DMS79 treated with DMSO at 0.1 percent for 48 hours (cell line): Measurements from ENCODE around the gene CHCT1.
A peak's percentile ranks its signal among the peaks of the same experiment; 100 is the strongest.
"Not testable (repeated sequence)": the region's sequence is repeated elsewhere in the genome, so short reads cannot be mapped to it uniquely, and the experiment has no call there.

Source experiments
- DNase-seq: peaks from one replicate; lab custom pipeline; 2025; lab: John Stamatoyannopoulos, UW

The CHCT1 gene

DNA sequence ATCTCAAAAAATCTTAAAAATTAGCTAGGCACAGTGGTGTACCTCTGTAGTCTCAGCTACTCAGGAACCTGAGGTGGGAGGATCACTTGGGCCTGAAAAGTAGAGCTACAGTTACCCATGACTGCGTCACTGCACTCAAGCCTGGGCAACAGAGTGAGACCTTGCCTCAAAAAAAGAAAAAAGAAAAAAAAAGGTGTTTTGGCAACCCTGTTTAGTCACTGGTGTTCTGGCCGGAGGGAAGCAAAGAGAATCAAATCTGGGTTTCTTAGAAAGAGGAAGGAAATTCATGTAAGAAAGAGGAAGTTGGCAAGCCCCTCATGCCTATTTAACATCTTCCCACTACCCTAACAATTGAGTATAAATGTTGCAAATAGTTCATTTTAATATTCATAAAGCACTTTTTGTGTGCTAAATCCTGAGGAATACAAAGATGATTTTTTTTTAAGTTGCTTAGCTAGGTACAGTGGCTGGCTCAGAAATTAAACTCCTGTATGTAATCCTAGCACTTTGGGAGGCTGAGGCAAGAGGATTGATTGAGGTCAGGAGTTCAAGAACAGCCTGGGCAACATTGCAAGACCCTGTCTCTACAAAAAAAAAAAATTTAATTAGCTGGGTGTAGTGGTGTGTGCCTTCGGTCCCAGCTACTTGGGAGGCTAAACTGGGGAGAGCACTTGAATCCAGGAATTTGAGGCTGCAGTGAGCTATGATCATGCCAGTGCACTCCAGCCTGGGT, 23.9 kb upstream of the CHCT1 start:
- DNase-seq, result no peak

DNA sequence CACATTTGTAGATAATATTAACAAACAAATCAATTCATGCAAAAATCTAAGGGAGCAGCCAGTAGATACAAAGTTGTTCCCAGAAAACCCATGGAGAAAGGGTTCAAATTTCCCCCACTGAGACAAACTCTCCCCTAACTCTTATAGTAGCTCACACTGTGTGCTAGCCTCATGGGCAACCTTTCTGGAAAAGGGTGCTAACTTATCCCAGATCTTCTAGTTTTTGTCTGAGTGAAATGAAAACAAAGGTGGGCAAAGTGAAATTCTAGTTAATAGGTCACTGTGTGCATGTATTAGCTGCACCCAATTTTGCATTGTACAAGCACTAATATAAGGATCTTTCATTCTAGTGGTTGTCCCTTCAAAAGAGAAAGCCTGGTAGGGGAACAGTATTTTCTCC, 20.5 kb upstream of the CHCT1 start:
- no peak for DNase-seq

DNA sequence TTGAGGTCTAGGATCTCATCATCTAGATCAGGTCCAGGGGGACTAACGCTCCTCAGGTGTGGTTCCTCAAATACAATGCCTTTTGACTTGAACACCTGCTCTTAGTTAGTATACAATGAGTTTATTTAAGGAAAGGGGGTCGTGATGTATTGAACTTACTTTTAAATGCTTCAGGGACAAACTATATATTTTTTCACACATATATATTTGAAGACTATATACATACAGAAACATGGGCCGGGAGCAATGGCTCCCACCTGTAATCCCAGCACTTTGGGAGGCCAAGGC, 18.8 kb upstream of the CHCT1 start:
- DNase-seq, result no peak

DNA sequence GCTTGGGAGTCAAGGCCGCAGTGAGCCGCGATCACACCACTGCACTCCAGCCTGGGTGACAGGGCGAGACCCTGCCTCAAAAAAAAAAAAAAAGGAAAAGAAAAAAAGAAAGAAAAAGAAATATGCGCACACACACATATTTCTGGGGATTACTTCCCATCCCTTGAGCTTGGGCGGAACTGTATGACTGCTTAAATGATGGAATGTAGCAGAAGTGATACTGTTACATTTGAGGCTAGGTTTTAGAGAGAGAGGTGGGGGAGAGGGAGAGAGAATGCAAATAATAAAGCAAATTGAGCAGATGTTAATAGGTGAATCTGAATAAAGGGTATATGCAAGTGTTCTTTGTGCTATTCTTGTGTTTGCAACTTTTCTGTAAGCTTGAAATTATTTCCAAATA, 18.3 kb upstream of the CHCT1 start:
- DNase-seq, result no peak

DNA sequence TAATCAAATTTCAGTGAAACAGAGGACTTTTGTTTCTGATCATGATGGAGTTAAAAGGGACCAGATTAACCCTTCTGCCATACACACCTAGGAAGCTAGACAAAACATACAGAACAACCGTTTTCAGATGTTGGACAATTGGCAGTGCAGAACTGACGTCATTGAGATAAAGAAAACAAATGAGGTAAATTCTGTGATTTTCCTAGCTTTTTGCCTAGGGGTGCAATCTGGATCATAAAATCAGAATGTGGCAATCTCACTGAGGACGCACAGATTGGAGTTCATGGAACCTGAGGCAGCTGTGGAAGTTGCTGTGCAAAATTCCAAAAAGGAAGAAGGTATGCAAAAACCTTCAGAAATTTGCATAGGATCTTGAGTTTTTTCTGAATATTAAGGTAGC, 15.4 kb upstream of the CHCT1 start:
- DNase-seq, result no peak

DNA sequence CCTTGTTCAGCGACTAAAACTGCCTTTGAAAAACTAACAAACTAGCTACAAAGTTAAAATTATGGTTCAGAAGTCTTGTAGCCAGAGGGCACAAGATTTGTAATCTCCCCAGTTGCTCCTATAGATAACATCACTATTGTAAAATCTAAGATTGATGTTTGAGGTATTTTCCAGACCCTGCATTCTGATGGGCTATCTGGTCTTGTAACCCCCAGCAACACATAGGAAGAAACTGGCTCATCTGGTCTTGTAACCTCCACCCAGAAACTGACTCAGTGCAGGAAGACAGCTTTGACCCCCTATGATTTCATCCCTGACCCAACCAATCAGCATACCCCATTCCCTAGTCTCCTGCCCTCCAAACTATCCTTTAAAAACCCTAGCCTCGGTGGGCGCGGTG, 12.3 kb upstream of the CHCT1 start:
- no peak for DNase-seq

DNA sequence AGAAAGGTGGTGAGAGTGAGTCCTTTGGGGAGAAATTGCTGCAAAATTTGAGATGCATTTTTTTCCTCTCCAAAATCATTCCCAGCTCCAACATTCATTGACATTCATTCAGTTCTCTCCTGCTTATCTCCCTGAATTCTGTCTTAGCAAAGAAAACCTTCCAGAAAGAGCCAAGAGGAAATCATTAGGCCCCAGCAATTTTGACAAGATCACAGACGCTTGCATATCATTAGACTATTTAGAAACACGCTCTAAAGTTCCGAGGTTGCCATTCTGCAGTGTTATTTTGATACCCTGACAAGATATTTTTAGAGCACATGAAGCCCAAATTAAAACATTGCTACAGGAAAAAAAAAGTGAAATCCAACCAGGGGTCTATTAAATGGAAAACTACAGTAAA, 9.6 kb upstream of the CHCT1 start:
- no peak for DNase-seq

DNA sequence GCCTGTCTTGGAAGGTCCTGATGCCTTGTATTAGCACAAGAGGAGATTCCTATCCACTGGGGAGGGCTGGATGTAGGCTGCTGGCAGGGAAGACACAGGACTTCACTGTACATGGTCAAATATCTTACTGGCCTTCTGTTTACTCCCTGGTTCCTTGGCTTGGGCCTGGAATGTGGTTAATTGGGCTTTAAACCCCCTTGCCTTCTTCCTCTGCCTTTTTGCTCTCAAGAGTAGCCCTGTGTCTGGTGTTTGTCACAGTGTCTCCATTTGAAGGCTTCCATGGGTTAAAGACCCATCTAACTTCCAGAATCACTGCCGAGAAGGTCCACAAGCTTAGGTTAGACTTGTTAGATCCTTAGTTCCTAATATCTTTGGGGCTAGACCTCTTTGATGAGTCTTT, 7.1 kb upstream of the CHCT1 start:
- DNase-seq, result no peak

DNA sequence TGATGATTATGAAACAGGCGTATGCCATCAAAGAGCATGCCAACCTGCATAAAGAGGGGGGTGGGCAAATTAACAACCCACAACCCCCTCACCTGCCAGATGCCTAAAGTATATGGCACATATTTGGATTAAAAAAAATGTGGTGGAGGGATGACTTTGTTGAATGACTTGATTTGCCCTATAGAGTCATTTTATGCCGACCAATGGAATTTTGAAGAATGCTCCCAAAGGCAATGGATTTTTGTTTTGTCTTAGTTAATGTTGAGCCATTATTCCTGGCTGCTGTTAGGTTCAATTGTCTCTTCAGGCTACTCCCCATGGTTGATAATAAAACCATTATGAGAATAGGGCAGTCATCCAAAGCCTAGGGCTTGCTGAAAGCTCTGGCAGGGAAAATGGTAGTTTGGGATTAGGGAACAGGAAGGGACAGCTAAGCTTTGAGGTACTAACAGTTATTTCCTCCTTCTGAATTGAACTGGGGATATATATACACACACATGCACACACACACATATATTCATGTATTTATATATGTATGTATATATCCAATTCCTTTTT, 5.8 kb upstream of the CHCT1 start:
- no peak for DNase-seq

DNA sequence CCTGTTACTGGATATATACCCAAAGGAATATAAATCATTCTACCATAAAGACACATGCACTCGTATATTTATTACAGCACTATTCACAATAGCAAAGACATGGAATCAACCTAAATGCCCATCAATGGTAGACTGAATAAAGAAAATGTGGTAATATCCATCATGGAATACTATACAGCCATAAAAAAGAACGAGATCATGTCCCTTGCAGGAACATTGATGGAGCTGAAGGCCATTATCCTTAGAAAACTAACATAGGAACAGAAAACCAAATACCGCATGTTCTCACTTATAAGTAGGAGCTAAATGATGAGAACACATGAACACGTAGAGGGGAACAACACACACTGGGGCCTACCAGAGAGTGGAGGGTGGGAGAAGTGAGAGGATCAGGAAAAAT, 3.3 kb upstream of the CHCT1 start:
- DNase-seq, result not testable (repeated sequence)

DNA sequence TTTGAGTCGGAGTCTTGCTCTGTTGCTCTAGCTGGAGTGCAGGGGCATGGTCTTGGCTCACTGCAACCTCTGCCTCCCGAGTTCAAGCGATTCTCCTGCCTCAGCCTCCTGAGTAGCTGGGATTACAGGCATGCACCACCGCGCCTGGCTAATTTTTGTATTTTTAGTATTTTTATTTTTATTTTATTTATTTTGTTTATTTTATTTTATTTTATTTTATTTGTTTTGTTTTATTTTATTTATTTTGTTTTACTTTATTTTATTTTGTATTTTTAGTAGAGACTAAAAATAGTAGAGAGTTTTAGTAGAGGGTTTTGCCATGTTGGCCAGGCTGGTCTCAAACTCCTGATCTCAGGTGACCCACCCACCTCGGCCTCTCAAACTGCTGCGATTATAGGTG, 2.4 kb upstream of the CHCT1 start:
- not testable (repeated sequence) for DNase-seq

DNA sequence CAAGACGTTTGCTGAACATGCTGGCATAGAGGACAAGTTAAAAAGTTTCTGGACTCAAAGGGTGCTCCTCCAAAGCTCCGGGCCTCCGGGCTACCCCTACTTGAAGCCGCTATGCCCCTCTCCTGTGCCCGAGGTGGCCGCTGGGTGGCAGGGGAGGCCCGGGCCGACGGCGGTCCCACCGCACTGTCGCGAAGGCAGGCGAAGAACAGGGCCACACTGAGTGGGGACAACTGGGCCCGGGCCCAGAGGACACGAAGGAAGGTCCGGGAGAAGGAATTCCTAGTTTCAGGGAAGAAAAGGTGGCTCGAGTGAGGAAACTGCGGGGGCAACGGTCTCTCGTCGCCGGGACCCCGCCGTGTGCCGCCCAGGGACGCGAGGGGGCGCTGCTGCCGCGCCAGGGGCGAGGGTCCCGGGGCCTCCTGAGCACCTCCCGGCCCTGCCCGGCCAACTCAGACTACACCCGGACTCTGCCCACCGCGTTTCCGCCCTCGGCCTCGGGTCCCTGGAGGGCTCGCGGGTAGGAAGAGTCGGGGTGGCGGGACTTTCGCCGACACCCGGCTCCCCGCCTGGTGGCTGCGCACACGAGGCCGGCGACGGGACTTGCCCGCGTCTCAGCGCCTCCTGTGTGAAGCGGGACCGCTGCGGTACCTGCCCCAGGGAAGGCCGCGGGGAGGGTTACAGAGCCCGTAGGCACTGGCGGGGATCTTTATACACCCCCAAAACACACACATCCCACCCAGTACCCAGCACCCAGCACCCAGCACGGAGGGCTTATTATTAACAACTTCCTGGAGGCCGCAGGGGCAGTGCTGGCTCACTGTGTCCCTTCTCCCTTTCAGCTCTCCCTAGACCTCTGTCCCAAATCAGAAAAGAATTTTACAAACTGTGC, 772 bp upstream of the CHCT1 start:
- no peak for DNase-seq

DNA sequence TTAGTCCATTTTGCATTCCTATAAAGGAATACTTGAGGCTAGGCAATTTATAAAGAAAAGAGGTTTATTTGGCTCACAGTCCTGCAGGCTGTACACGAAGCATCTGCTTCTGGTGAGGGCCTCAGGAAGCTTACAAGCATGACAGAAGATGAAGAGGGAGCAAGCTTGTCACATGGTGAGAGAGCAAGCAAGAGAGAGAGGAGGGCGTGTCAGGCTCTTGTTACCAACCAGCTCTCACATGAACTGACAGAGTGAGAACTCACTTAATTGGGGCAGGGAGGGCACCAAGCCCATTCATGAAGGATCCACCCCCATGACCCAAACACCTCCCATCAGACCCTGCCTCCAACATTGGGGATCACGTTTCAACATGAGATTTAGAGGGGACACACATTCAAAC, 1.6 kb downstream of the CHCT1 start:
- DNase-seq, result no peak

DNA sequence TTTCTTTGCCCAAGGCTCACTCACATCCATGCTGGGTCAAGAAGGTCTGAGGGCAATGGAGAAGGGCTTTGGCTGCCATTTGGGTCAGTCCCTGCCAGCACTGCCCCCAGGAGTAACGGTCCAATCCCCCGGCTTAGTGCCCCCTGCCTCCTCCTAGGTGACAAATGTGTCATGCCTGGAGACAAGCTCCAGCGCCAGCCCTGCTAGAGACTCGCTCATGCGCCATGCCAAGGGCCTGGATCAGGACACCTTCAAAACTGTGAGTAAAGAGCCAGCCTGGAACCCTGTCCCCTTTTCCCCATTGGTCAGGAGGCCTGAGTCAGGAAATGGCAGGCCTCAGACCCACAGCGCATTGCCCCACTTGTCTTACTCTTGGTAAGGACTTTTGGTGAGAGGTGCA, 3.3 kb downstream of the CHCT1 start:
- DNase-seq, result no peak

DNA sequence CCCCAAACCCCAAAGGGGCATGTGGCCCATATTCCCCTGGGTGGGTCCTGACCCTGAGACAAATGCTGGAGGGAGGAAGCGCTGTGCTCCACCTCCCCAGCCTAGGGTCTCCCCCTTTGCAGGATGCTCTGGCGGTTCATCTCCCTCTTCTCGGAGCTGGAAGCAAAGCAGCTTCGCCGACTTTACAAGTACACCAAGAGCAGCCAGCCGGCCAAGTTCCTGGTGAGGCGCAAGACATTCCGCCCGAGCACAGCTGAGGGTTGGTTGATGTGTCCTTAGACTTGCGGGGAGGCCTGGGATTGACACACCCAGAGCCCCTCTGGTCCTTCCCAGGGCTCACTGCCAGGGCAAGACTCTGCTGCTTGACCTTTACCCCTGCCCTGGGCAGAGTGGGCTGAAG, 4.3 kb downstream of the CHCT1 start:
- no peak for DNase-seq

DNA sequence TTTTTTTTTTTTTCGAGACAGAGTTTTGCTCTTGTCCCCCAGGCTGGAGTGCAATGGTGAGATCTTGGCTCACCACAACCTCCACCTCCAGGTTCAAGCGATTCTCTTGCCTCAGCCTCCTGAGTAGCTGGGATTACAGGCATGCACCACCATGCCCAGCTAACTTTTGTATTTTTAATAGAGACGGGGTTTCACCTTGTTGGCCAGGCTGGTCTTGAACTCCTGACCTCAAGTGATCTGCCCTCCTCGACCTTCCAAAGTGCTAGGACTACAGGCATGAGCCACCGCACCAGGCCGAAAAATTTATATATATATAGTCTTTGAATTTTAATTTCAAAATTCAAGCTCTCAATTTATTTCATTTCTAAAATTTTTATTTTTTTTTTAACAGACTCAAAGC, 6.2 kb downstream of the CHCT1 start:
- not testable (repeated sequence) for DNase-seq

DNA sequence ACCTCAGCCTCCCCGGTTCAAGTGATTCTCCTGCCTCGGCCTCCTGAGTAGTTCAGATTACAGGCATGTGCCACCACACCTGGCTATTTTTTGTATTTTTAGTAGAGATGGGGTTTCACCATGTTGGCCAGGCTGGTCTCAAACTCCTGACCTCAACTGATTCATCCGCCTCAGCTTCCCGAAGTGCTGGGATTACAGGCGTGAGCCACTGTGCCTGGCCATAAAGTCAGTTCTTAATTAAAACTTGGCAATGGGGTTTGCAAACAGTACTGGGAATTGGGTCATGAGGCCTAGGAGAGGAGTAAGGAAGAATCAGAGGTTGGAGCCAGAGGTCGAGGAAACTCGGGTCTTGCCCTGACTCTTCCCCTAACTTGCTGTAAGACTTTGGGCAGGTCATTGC, 8.3 kb downstream of the CHCT1 start:
- not testable (repeated sequence) for DNase-seq

DNA sequence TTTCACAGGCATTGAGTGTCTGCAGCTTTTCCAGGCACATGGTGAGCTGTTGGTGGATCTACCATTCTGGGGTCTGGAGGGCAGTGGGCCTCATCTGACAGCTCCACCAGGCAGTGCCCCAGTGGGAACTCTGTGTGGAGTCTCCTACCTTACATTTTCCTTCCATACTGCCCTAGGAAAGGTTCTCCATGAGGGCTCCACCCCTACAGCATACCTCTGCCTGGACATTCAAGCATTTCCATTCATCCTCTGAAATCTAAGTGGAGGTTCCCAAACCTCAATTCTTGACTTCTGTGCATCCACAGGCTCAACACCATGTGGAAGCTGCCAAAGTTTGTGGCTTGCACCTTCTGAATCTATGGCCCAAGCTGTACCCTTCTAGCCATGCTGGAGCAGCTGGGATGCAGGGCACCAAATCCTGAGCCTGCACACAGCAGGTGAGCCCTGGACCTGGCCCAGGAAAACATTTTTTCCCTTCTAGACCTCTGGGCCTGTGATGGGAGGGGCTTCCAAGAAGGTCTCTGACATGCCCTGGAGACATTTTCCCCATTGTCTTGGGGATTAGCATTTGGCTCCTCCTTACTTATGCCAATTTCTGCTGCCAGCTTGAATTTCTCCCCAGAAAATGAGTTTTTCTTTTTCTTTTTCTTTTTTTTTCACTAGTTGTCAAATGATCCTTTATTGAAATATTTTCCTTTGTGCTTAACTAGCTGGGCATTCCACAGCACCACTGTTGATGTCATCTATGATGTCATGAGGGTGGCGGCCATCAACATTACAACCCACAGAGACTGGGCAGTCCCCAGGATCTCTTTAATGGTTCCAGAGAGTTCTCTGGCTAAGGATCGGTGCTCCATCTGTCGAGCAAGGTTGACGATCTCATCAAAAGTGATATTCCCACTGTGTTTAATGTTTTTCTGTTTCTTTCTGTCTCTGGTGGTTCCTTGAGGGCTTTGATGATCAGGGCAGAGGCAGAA, 11.0 kb downstream of the CHCT1 start:
- not testable (repeated sequence) for DNase-seq

DNA sequence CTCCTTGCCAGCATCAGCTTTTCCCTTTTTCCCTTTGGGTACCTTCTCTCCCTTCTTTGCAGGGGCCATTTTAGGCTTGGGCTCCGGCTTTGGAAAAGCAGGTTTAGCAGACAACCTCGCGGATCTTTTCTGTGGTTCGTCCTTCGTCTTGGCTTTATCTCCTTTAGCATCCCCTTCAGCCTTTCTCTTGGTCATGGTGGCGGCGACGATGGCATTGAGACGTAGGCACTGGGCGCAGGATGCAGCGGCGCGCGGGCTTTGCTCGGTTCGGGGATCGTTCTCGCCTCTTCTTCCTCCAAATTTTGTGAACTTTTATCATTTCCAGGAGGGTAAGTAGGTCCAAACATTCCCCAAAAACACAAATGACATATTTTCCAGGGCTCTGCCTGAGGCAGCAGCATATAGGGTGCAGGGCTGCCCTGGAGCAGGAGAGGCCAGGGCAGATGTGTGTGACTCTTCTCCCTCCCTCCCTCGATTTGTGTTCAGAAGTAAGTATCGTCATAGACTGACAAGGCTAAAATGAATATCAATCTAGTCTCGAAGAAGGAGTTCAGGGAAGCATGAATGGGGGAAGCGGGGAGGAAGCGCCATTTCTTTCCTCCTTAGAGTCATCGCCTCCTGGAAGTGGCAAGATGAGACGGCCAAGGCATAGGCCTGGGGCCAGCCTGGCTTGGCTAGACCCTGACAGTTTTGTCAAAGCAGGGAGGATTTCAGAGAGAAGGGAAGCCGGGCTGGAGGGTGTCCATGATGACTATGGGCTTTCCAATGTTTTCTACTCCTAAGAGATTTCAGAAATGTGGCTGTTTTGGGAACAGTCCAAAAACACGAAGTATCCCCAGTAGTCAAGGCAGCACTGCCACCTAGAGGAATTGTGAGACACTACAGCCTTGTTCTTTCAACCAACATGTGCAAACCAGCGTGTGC, 13.2 kb downstream of the CHCT1 start:
- peak; percentile 36 for DNase-seq

DNA sequence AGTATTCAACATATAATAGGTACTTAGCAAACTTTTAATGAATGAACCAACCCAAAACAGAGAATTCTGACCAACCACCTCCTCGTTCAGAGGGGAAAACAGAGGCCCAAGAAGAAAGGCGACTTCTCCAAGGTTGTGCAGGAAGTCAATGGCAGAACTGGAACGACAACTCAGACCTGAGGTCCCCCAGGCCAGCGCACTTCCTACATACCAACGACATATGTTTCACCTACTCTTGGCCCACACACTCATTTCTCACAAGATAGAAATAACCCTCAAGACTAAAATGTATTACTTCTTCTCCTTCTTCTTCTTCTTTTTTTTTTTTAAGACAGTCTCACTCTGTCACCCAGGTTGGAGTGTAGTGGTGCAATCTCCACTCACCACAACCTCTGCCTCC, 14.4 kb downstream of the CHCT1 start:
- no peak for DNase-seq

DNA sequence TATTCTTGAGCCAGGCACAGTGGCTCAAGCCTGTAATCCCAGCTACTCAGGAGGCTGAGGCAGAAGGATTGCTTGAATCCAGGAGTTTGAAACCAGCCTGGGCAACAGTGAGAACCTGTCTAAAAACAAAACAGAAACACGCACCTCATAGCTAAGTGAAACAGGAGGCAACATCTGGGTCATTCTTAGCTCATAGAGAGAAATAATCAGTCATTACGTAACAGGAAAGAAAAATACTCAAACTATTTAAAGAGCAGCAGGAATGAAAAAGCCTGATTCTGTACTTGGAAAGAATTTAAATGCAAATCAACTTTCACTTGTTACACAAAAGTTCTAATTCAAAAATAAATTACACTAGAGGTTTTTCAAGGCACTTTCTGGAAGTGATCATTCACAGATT, 17.2 kb downstream of the CHCT1 start:
- DNase-seq, result no peak
